Vagina (tissue), 2 donors: ENCODE results near the gene CASP10.

Experiments
- POLR2A ChIP-seq, 2 donors: fragments of 450-650 bp; IDR thresholded peaks; one replicate each; pipeline ENCODE4 v1.6.1; 2017; ENCODE audit warnings: antibody characterized with exemption in 2 of 2, mild to moderate bottlenecking in 2 of 2, moderate library complexity in 2 of 2
- POLR2AphosphoS5 ChIP-seq, 2 donors: sonication (generic); formaldehyde crosslinking; IDR thresholded peaks; one replicate each; pipeline ENCODE4 v1.9.0; 2017; ENCODE audit warnings: antibody characterized with exemption in 2 of 2, mild to moderate bottlenecking in 2 of 2, low read depth in 1 of 2; ENCODE audit not compliant: insufficient read depth in 1 of 2

DNA sequence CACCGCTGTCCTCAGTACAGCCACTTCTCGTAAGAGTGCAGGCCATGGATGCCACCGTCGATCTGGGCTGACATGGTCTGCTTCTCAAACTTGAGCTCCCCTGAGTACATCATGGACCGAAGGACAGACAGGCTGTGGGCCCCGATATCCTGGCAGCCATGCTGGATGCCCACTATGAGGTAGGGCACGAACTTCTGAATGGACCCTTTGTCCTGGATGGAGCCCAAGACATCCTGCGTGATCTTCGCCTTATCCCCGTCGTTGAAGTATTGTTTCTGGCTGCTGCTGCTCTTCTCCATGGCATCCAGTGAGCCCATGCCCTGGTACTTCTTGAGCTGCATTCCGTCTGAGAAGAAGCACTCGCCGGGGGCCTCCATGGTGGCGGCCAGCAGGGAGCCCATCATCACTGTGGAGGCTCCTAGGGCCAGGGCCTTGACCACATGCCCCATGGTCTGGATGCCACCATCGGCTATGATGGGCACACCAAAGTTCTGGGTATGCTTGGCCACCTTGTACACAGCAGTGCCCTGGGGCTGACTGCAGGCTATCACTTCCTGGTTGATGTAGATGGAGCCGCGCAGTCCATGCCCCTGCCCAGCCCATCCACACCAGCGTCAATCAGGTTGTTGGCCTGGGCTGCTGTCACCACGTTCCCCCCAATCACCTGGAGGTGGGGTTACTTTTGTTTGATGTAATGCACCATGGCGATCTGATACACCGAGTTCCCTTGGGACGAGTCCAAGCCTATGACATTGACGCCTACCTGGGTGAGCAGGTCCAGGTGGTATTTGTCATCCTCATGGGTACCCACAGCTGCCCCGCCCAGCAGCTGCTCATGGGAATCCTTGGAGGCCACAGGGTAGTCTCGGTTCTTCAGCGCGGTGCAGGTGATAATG lies 45.2 kb upstream of the CASP10 start:
- no peak for TF ChIP-seq POLR2A (IDR thresholded peaks at IDR 0.05)
- TF ChIP-seq POLR2AphosphoS5 (IDR thresholded peaks at IDR 0.05; ENCODE audit: insufficient read depth in 1 of 2, low read depth in 1 of 2), result no peak
